Panc1 (cell line): ENCODE measurements around the gene DEFB114.

Source experiments
- CTCF ChIP-seq: fragments of 450-650 bp; IDR thresholded peaks from 2 replicates; pipeline ENCODE4 v1.5.1; 2017; ENCODE audit warnings: mild to moderate bottlenecking
- POLR2AphosphoS5 ChIP-seq: IDR thresholded peaks from 2 replicates; pipeline ENCODE4 v1.6.1; 2012; ENCODE audit warnings: mild to moderate bottlenecking, low read depth, low read length, moderate library complexity
- TCF7L2 ChIP-seq: IDR thresholded peaks from 2 replicates; pipeline ENCODE4 v1.6.1; 2011; ENCODE audit warnings: mild to moderate bottlenecking, low read depth, low read length, inconsistent platforms

- no peak for TF ChIP-seq CTCF
- TF ChIP-seq POLR2AphosphoS5, result no peak
- no peak for TF ChIP-seq TCF7L2
Observed at GRCh38 chr6:49979584-49979983, 15.6 kb upstream of the DEFB114 start.
